HL-60 (cell line): ENCODE data around the gene AKT1S1. TPM values are rescaled to one million over a fixed set of nuclear protein-coding genes. Genes with fewer than 3 reads are reported as not detected.
"Not testable (repeated sequence)": the region's sequence is repeated elsewhere in the genome, so short reads cannot be mapped to it uniquely, and the experiment has no call there.

Experiments
- DNase-seq, 2 experiments: peaks; one replicate each; pipeline ENCODE4 v3.0.0-alpha.2; 2010 to 2020; ENCODE audit warnings: low read depth in 1 of 2, low spot score in 1 of 2
- H3K27ac ChIP-seq: fragments of 250-450 bp; sonication (Bioruptor Pico); replicated peaks from 2 replicates; pipeline ENCODE4 v1.5.1; 2020; ENCODE audit warnings: mild to moderate bottlenecking, moderate library complexity
- H3K27me3 ChIP-seq: fragments of 250-450 bp; sonication (Bioruptor Pico); 2 replicates; pipeline ENCODE4 v1.5.1; 2021; ENCODE audit warnings: mild to moderate bottlenecking, moderate library complexity; ENCODE audit not compliant: insufficient read depth, poor library complexity, severe bottlenecking
- H3K4me3 ChIP-seq: replicated peaks from 2 replicates; pipeline ENCODE4 v1.5.1; 2011; ENCODE audit warnings: mild to moderate bottlenecking, control low read depth, low read length; ENCODE audit not compliant: insufficient read depth
- CTCF ChIP-seq: IDR thresholded peaks from one replicate; pipeline ENCODE4 v1.5.1; 2011; ENCODE audit warnings: low read length, control low read depth, inconsistent platforms; ENCODE audit not compliant: insufficient read depth
- GABPA ChIP-seq: IDR thresholded peaks from 2 replicates; pipeline ENCODE4 v1.6.1; 2012; ENCODE audit warnings: low read depth
- POLR2AphosphoS5 ChIP-seq: IDR thresholded peaks from 2 replicates; pipeline ENCODE4 v1.6.1; 2012; ENCODE audit warnings: low read depth
- SPI1 ChIP-seq: IDR thresholded peaks from 2 replicates; pipeline ENCODE4 v1.6.1; 2012; ENCODE audit warnings: low read depth, mild to moderate bottlenecking, borderline replicate concordance
- microRNA-seq: library from miRNA; unstranded; fragments of <30 nt; microRNA quantifications from one replicate; pipeline ENCODE4, GENCODE V29; 2018
- TF ChIP-seq, protein P1 (sequence below): IDR thresholded peaks from 2 replicates; pipeline ENCODE4 v1.6.1; 2012; ENCODE audit warnings: low read depth; ENCODE audit not compliant: insufficient replicate concordance

AKT1S1 gene

GRCh38 chr19:49820125-49820524 is 57.0 kb downstream of the AKT1S1 start:
- DNase-seq: no peak
- no peak for TF ChIP-seq CTCF
- TF ChIP-seq, protein P1, sequence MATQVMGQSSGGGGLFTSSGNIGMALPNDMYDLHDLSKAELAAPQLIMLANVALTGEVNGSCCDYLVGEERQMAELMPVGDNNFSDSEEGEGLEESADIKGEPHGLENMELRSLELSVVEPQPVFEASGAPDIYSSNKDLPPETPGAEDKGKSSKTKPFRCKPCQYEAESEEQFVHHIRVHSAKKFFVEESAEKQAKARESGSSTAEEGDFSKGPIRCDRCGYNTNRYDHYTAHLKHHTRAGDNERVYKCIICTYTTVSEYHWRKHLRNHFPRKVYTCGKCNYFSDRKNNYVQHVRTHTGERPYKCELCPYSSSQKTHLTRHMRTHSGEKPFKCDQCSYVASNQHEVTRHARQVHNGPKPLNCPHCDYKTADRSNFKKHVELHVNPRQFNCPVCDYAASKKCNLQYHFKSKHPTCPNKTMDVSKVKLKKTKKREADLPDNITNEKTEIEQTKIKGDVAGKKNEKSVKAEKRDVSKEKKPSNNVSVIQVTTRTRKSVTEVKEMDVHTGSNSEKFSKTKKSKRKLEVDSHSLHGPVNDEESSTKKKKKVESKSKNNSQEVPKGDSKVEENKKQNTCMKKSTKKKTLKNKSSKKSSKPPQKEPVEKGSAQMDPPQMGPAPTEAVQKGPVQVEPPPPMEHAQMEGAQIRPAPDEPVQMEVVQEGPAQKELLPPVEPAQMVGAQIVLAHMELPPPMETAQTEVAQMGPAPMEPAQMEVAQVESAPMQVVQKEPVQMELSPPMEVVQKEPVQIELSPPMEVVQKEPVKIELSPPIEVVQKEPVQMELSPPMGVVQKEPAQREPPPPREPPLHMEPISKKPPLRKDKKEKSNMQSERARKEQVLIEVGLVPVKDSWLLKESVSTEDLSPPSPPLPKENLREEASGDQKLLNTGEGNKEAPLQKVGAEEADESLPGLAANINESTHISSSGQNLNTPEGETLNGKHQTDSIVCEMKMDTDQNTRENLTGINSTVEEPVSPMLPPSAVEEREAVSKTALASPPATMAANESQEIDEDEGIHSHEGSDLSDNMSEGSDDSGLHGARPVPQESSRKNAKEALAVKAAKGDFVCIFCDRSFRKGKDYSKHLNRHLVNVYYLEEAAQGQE: no peak
- TF ChIP-seq SPI1: no peak
- no peak for TF ChIP-seq POLR2AphosphoS5
- TF ChIP-seq GABPA: no peak

DNA sequence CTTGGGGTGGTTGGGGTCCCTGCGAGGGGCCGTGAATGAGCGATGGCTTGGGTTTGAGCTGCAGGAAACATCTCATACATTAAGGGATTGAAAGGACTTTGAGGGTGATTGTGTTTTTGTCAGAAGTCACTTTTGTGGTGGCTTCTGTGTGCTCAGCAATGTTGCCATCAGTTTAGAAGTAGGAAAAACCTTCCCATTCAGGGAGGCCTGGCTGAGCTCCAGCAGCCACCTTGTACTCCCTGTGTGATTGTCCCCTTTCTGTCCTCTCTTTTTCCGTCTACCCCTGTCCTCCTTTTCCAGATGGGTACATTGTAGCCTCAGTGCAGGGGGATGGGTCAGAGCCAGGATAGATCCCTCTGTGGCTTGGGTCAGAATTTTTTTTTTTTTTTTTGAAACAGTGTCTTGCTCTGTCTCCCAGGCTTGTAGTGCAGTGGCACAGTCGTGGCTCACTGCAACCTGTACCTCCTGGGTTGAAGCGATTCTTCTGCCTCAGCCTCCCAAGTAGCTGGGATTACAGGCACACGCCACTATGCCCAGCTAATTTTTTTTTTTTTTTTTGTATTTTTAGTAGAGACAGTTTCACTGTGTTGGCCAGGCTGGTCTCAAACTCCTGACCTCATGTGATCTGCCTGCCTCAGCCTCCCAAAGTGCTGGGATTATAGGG is 57.6 kb downstream of the AKT1S1 start:
- peak overlapping the region; percentile 94; the same call in 1 of the 2 replicates for H3K4me3 ChIP-seq
- H3K27ac ChIP-seq, DNase-seq, H3K27me3 ChIP-seq: not testable (repeated sequence)

More at GRCh38 chr19:49820125-49820524, 57.0 kb downstream of the AKT1S1 start:
- no peak overlapping the region for H3K4me3 ChIP-seq
- H3K27ac ChIP-seq: no peak overlapping the region
- H3K27me3 ChIP-seq: no peaks in the 10 kb centered on the region

Small RNA genes lying within 50 kb of the gene (microRNA-seq; reads per million reads assigned to microRNA genes)
- gene MIR4749 (0.90 reads per million), gene MIR4750 (not detected), gene MIR6800 (not detected)
